HG02571 (cell line): ENCODE data around the gene AGA.

ENCODE experiments used
- ATAC-seq: cut with Tn5 transposase; IDR thresholded peaks from one replicate; pipeline ENCODE4 v1.9.1; 2021; ENCODE audit warnings: mild to moderate bottlenecking, moderate library complexity; ENCODE audit not compliant: unreplicated experiment

Gene AGA

DNA sequence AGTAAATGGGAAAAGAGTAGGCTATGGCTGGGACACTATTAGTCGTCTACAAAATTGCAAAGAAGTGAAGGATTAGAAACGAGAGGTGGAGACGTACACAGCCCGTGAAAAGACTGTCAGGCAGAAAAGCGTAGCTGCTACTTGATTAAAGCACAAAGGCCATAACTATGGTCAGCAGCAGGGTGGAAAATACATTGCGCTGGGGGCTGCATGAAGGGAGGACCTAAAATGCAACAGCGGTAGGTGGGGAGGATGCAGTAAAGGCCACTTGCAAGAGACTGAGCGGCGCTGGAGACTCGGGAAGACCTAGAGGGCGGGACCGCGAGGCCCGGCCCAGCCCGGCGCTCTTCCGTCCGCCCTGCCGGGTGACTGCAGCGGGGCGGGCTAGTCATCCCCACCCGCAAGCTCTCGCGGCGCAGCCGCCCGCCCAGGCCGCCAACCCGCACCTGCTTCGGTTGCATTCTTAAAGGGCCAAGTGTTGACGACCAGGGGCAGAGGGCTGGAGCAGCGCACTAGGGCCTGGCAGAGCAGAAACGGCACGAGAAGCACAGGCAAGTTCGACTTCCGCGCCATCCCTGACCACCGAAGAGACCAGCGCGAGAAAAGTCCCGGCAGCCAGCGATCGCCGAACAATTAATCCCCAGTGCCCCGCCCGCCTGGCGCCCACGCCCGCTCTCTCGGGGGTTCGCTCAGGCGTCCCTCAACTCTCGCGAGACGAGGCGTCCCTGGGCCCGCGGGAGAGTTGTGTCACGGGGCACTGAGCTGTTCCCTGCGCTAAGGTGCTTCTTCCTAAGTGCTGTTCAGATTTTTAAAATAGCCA lies at the start of gene AGA:
TSS of gene AGA (minus strand) at position 635 of the 820 bp plus-strand sequence. CDS start at position 573, 62 bp downstream.
- peak; percentile 90 for ATAC-seq

DNA sequence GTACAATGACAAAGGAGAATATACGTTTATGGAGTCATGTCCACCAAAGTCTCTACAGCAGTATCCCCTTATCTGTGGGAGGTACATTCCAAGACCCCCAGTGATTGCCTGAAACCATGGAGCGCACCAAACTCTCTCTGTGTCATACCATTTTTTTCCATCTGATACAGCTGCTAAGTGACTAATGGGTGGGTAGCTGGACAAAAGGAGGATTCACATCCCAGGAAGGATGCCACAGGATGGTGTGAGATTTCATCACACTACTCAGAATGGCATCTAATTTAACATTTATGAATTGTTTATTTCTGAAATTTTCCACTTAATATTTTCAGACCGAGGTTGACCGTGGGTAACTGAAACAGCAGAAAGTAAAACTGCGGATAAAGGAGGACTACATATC lies 49.8 kb upstream of the AGA start:
- ATAC-seq, result no peak

DNA sequence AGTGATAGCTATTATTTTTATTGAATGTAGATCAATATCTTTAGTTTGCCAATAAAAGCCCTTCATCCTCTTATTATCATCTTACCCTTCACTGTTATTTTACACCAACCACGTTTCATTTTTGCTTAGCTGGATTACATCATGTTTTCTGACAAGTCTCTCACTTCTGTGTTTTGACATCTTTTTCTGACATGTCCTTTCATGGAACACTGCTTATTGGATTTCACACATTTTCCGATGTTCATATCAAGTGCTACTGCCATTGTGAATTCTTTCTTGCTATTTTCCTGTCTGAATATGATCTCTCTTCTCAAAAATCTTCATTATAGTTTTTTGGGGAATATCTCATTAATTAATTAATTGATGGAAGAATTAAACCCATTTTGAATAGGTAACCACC lies 48.5 kb upstream of the AGA start:
- ATAC-seq, result no peak

DNA sequence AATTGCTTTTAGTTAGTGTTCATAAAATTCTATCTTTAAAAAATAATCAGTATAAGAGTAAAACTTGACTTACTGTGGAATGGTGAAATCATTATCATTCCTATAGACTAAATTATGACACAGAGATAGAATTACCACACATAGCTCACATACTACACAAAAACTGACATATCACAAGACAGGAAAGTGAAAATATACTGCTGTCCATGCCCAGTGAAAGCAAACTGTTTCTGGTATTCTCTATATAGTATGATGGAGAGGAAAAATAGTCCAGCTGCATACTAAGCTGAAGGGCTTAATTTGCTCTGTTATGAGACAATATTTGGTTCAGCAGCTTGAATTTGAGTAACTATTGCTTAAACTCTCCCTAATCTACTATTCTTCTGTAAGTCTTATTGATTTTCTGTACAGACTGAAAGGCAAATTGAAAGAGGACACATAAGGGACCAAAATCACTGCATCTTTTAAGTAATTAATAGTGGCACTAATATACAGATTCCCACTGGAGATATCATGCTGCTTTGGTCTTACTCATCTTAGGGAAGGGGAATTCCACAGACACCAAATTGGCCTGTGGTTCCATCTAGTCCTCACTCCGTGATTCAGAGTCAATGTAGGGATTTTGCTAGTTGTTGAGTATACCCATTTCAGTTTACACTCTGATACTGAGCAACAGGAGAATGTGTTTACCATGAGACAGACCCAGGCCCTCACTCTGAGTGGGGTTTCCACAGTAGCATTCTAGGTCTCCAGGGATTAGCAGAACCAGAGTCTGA lies 47.4 kb upstream of the AGA start:
- no peak for ATAC-seq

DNA sequence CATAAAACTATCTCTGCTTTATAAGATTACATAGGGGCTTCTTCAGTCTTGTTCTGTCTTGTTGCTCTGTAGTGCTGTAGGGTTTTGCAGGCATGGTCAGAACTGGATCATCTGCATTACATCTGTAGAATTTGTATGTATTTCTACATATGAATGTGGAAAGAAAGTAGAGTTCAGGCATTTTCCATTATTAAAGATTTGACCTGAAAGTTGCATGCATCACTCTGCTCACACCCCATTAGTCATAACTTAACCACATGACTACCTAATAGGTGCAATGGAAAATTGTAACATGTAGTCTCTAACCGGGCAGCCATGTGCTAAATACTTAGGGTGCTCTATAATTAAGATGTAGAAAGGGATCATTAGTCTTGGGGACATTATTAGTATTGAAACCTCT lies 45.7 kb upstream of the AGA start:
- no peak for ATAC-seq

DNA sequence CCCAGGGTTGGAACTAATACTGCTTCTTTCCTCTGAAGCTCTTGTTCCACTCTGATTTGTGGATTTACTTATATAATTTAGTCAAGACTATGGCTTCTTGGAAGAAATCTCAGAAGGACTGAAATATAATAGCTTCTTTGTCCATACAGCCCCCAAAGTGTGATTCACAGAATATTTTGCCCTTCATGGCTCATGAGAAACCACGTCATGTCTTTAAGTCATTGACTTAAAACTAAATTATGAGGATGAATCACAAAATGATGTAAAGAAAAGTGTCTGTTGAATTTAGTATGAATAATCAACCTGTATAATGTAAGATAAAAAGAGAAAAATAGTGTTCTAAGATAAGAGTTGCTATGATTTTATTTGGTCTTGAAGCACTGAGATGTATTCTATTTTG lies 43.3 kb upstream of the AGA start:
- ATAC-seq, result no peak

DNA sequence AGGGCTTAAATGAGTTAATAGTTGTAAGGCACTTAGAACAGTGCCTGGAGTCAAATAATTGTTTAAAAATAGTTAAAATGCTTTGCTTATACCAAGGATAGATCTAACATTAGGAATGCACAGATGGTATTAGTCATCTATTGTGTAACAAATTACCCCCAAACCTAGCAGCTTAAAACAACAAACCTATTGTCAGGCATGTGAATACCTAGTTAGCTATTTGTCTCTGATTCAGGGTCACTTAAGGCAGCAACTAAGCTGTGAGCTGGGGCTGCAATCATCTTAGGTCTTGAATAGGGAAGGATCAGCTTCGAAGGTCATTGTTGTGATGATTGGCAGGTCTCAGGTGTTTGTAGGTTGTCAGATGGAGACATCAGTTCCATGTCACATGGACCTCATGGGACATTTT lies 42.4 kb upstream of the AGA start:
- ATAC-seq, result no peak

DNA sequence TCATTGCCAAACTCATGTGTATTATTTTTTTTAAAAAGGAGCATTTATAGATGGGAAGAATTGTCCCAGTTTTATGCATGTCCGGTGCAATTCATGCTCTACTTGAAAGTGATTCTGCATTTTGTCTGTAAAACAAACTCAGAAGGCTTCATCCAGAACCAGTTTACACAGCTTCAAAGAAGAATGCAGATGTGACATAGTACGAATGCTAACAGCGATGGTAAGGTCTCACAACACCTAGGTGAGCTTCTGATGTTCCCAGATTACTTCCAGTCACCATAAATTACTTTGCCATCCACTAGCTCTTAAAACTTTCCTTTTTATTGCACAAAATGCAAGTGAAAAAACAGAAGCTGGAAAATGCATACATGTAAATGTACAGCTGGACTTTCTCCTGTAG lies 41.5 kb upstream of the AGA start:
- no peak for ATAC-seq

DNA sequence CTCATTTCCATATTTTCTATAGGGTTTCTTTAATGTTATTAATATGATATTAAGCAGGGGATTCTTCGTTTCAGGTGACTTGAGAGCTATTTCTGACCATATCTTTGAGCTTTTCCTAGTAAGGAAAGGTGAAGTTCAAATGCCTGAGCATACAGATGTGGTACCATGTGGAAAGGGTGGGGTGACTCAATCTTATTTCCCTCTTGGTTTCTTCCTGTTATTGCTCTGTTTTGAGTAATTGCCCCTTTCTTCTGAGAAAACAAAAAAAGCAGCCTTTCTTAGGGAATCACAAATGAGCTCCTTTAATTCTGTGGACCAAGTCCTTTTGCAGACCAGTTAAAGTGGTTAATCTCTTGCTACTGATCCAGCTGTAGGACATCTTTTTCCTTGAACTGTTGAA lies 41.0 kb upstream of the AGA start:
- ATAC-seq, result no peak

DNA sequence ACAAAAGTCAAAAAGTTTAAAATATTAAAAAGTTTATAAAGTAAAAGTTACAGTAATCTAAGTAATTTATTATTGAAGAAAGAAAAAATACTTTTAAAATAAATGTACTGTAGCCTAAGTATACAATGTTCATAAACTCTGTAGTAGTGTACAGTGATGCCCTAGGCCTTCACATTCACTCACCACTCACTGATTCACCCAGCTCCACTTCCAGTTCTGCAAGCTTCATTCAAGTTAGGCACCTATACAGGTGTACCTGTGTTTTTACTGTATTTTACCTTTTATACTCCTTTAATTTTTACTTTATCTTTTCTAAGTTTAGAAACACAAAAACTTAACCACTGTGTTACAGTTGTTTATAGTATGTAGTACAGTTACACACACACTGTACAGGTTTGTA lies 40.1 kb upstream of the AGA start:
- no peak for ATAC-seq

DNA sequence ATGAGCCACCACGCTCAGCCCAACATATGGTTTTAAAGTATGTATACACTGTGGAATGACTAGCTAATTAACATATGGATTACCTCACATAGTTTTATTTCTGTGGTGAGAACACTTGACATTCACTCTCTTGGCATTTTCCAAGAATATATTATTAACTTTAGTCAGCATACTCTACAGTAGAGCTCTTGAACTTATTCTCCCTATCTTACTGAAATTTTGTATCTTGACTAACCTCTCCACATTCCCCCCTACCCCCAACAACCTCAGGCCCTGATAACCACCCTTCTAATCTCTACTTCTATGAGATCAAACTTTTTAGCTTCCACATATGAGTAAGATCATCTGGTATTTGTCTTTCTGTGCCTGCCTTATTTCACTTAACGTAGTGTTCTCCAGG lies 38.6 kb upstream of the AGA start:
- no peak for ATAC-seq

DNA sequence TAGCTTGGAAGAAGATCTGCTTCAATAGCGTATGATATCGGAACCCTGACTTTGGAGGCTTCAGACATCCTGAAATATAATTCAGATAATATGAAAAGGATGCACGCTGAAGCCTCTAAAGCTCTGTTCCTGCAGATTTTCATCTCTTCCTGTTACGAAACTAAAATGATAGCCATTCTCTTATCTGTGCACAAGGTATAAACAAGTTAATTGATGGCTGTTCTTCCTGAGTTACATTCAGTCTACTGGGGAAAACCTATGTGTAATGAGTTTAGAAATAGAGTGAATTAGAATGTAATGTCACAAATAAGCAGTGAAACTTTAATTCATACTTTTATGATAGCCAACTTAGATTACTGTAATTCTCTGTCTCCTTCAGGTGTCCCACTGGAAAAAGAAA lies 36.8 kb upstream of the AGA start:
- no peak for ATAC-seq

DNA sequence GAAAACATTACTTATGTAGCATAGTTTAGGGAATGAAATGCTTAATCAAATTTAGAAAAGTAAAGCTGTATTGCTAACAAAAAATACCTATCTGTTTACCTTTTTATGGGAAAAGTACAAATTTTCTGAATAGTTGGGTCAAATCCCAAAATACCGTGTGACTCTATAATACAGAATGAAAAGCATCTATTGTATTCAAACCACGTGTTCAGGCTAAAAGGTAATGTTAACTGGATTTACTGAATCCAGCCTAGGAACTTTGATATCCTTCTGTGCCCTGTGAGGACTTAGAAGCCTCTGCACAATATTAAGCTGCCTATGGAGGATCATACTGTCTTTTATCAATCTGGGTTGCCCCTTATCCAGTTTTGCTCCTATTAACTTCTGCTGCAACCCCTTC lies 36.3 kb upstream of the AGA start:
- no peak for ATAC-seq

DNA sequence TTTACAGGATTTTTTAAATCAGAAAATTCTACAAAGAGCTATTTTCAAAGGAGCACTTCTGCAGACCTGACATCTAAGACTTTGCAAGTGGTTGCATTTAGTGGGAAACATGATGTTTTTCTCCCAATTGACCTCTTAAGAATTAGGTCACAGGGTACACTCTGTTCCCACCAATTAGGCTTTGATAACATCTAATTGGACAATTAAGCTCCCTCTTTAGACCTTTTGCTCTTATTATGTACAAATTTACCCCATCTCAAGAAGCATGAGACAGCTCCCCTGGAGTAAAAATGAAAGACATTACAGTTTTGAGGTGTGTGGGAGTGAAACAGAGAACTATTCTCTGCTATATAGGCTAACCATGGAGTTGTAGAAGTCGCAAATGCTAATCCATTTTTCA lies 31.8 kb upstream of the AGA start:
- ATAC-seq, result no peak

DNA sequence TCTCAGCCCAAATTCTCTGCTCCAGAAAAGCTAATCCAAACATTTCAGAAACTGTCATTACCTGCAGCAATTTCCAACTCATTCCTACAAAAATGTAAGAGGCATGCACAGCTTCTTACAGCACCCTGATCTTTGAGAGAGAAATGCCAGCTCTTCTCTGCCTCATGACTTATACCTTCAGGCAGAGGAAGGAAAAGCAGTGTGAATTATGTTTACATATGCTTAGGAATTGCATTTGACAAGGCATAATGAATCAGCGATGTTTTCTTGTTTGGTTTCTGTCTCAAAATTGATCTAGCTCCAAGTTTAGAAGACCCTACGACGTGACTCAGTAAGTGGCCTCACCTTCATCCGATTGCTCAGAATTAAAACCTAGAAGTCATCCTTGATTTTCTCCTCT lies 21.8 kb upstream of the AGA start:
- no peak for ATAC-seq

DNA sequence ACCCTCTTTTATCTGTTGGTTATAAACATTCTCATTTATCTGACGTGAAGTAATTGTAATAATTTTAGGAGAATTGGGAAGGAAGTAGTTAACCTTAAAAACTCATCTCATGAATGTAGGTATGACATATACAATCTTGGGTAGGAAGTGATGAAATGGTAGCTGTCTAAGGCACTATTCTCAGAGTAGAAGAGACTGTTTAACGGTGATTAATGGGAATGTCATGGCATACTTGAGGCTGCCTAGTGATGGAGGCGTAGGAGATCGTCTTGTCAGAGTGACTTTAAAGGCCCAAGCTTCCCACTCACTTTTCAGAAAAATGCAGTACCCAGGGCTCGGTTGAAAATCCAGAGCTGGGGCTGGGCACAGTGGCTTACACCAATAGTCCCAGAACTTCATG lies 19.4 kb upstream of the AGA start:
- no peak for ATAC-seq

DNA sequence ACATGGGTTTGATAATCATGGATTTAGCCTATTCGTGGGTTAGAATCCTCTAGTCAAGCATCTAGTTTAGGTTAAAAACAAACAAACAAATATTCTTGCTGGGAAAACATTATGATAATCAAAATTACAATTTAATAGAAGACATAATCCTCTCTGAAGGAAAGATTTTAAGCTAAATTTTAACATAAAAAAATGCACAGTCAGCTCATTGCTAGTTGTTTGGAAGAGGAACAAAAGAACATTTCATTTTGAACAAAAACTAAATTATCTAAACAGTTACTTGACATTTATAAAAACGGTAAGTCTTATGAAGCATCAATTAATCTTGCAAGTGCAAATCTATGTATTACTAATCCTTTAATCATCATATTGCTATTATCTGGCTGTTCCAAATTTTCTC lies 18.2 kb upstream of the AGA start:
- ATAC-seq, result no peak

DNA sequence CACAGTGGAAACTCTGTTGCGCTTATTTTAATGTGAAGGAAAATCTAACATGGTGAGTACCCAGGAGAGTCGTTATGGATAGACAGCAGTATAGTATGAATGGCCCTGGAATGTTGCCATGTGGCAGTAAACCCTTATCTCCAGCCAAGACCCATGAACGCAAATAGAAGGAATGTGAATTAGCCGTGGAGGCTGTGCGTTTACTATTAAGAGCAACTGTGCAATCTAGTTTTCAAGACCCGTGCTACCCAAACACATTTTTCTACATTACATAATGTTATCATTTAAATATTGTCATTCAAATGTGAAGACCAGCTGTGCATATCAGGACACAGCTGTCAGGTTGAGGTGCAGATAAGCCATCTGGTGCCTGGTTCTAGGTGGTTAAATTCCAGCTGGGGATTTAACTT lies 13.3 kb upstream of the AGA start:
- no peak for ATAC-seq

DNA sequence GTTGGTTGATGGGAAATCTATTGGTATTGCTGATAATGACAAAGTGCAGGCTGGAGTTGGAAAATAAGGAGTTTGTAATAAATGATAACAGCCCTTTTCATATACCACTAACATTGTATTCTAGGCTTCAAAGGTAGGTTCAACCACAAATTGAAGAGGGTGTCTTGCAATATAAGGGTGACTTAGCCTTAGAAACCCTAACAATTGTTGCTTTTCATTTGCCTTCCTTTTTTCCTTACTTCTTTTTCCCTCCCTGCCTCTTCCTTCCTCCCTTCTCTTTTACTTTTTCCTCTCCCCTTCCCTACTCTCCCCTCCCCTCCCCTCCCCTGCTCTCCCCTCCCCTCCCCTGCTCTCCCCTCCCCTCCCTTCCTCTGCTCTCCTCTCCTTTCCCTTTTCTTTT lies 10.9 kb upstream of the AGA start:
- no peak for ATAC-seq

DNA sequence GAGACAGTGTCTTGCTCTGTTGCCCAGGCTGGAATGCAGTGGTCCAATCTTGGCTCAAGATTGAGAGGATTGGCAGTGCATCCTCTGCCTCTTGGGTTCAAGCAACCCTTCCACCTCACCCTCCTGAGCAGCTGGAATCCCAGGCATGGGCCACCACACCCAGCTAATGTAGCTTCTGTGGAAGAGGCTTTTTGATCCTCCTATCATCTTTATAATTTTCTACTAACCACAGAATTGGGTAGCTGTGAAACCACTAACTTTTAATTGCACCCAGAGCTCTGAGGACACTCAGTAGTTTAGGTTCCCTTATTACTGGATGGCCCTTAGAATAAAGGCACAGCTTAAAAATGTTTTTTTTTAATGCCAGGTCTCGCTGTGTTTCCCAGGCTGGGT lies 8.9 kb upstream of the AGA start:
- no peak for ATAC-seq

DNA sequence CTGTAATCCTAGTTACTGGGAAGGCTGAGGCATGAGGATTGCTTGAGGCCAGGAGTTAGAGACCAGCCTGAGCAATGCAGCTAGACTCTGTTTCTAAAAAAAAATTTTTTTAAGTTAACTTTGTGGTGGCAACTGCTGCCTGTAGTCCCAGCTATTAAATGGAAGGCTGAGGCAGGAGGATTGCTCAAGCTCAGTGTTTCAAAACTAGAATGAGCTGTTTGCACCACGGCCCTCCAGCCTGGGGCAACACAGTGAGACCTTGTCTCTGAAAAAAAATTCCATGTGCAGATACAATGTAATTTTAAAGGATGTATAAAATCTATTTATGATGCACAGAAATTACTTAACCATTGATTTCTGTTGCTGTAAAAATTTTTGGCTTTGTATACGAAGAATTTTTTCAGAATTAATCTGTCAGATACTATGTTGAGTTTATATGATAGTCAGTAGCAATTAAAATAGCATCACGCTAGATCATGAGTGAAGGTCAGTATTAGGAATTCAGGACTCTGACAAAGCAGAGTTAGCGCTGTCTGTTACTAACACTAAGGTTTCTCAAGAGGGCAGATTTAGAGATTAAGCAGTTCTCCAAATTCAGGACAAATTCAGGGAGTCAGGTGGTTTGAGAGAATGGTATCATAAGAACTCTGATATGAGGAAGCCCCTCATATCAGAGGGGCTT lies 8.3 kb upstream of the AGA start:
- no peak for ATAC-seq

DNA sequence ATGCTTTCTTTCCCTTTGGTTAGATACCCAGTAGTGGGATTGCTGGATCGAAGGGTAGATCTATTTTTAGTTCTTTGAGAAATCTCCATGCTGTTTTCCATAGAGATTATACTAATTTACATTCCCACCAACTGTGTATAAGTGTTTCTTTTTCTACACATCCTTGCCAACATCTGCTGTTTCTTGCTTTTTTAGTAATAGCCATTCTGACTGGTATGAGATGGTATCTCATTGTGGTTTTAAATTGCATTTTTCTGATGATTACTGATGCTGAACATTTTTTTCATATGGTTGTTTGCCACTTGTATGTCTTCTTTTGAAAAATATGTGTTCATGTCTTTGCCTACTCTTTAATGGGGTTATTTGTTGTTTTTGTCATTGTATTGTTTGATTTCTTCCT lies 6.6 kb upstream of the AGA start:
- ATAC-seq, result no peak
